ENCODE data around the gene SPOCK2.

SPOCK2 gene

DNA sequence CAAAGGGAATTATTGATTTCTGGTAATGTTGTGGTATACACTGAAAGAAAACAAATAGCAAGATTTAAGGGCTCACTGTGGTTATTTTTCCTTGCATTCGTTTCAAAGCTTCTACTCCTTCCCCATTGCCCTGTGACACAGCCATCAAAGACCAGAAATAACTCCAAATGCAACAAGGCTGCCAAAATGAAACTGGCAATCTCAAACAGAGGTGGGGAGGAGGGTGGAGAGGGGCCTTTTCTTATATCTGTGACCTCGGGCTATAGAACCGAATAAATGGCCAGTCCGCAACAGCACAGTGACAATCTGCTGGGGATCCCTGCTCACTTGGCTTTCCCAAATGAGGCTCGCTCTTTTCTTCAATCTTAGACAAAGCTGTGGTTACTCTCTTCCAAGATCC is 17.4 kb upstream of the SPOCK2 start:
- Histone ChIP-seq H3K4me3 (ENCODE audit: low read depth, low read length) (no peak overlapping the region), H3K27ac (ENCODE audit: extremely low read depth, low read depth, low read length) (no peak overlapping the region), H3K4me1 (ENCODE audit: control insufficient read depth, insufficient read depth, low read length) (peaks cover 13% of the 10 kb centered on the region), H3K9me3 (ENCODE audit: control insufficient read depth, insufficient read depth, low read depth, low read length) (no peaks in the 10 kb centered on the region), H3K36me3 (ENCODE audit: control insufficient read depth in 2 of 2, insufficient read depth in 1 of 2, low read length in 2 of 2) (peaks cover 0 to 16% of the 10 kb centered on the region in 2 experiments; a peak in 2 of 3 replicates)
- TF ChIP-seq ZNF777 (tag by site-specific recombination; IDR thresholded peaks at IDR 0.05; ENCODE audit: borderline replicate concordance) (no peak), SALL2 (tag by site-specific recombination; IDR thresholded peaks at IDR 0.05; ENCODE audit: borderline replicate concordance) (no peak)
- CTCF ChIA-PET, result interaction anchor here (1.1 kb wide), 1 partner anchor 12 kb away, joined by 3 read pairs; no protein-coding TSS in a partner anchor
- POLR2A ChIA-PET, result interaction anchor here (0.5 kb wide), 1 partner anchor 14 kb away, joined by 3 read pairs; no protein-coding TSS in a partner anchor

GRCh38 chr10:72105098-72105475 is 16.7 kb upstream of the SPOCK2 start:
- Histone ChIP-seq H3K4me1 (ENCODE audit: control insufficient read depth, insufficient read depth, low read length) (peaks cover 13% of the 10 kb centered on the region), H3K4me3 (ENCODE audit: low read depth, low read length) (no peak overlapping the region), H3K36me3 (ENCODE audit: control insufficient read depth in 2 of 2, insufficient read depth in 1 of 2, low read length in 2 of 2) (peaks cover 0 to 16% of the 10 kb centered on the region in 2 experiments; a peak in 2 of 3 replicates), H3K27ac (ENCODE audit: extremely low read depth, low read depth, low read length) (no peak overlapping the region), H3K9me3 (ENCODE audit: control insufficient read depth, insufficient read depth, low read depth, low read length) (no peaks in the 10 kb centered on the region)
- TF ChIP-seq ZNF391 (tag by site-specific recombination; IDR thresholded peaks at IDR 0.05; ENCODE audit: borderline replicate concordance, low read depth) (no peak), KLF9 (tag by site-specific recombination; IDR thresholded peaks at IDR 0.05; ENCODE audit: low read depth) (no peak)
- TF ChIP-seq, protein P1, sequence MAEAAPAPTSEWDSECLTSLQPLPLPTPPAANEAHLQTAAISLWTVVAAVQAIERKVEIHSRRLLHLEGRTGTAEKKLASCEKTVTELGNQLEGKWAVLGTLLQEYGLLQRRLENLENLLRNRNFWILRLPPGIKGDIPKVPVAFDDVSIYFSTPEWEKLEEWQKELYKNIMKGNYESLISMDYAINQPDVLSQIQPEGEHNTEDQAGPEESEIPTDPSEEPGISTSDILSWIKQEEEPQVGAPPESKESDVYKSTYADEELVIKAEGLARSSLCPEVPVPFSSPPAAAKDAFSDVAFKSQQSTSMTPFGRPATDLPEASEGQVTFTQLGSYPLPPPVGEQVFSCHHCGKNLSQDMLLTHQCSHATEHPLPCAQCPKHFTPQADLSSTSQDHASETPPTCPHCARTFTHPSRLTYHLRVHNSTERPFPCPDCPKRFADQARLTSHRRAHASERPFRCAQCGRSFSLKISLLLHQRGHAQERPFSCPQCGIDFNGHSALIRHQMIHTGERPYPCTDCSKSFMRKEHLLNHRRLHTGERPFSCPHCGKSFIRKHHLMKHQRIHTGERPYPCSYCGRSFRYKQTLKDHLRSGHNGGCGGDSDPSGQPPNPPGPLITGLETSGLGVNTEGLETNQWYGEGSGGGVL (tag by site-specific recombination; IDR thresholded peaks at IDR 0.05), result no peak
- CTCF ChIA-PET, result no interaction called here
- POLR2A ChIA-PET, result interaction anchor here (0.5 kb wide), 1 partner anchor 15 kb away, joined by 3 read pairs; no protein-coding TSS in a partner anchor

DNA sequence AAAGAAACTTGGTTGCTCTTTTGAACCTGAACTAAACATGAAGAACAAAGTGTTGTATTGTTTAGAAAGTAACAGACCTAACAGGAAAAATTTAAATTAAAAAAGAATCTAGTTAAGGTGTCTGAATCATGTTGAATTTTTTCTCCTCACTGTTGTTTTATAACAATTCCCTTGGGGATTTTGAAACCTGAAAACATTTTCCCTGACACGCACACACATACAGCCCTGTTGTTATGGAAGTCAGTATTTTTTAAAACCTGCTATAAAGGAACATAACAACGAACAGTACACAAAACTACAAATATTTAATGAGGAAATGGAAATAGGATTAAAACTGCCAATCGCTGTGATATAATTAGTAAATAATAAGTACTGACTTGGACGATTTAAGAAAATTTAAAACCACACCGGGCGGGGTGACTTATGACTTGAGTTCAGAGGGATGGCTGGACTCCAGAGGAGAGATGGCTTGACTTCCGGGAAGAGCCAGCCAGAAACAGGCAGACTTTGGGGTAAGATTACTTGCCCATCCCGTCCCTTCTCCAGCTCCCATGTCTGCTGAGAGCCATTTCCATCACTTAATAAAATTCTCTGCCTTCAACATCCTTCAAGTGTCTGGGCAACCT is 16.2 kb upstream of the SPOCK2 start:
- CTCF ChIA-PET, result interaction anchor here (0.7 kb wide), 1 partner anchor 187 kb away, joined by 5 read pairs; no protein-coding TSS in a partner anchor
- TF ChIP-seq ZNF621 (tag by site-specific recombination; IDR thresholded peaks at IDR 0.05) (no peak), PRDM6 (tag by site-specific recombination; IDR thresholded peaks at IDR 0.05) (peak; percentile 20; the same call in 1 of the 2 replicates)
- Histone ChIP-seq H3K27ac (ENCODE audit: extremely low read depth, low read depth, low read length) (no peak overlapping the region), H3K4me1 (ENCODE audit: control insufficient read depth, insufficient read depth, low read length) (peaks cover 13% of the 10 kb centered on the region), H3K4me3 (ENCODE audit: low read depth, low read length) (no peak overlapping the region), H3K9me3 (ENCODE audit: control insufficient read depth, insufficient read depth, low read depth, low read length) (no peaks in the 10 kb centered on the region), H3K36me3 (ENCODE audit: control insufficient read depth in 2 of 2, insufficient read depth in 1 of 2, low read length in 2 of 2) (peaks cover 0 to 16% of the 10 kb centered on the region in 2 experiments; a peak in 2 of 3 replicates)
- POLR2A ChIA-PET, result no interaction called here

DNA sequence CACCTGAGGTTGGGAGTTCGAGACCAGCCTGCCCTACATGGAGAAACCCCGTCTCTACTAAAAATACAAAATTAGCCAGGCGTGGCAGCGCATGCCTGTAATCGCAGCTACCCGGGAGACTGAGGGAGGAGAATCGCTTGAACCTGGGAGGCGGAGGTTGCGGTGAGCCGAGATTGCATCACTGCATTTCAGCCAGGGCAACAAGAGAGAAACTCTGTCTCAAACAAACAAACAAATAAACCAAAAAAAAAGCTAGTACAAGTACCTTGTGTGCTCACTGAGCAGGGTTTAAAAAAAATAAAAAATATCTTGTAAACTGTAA is 11.2 kb upstream of the SPOCK2 start:
- Histone ChIP-seq H3K36me3 (ENCODE audit: control insufficient read depth in 2 of 2, insufficient read depth in 1 of 2, low read length in 2 of 2) (peaks cover 0 to 19% of the 10 kb centered on the region in 2 experiments; a peak in 2 of 3 replicates), H3K4me3 (ENCODE audit: low read depth, low read length) (no peak overlapping the region)

More for the DNA sequence above, 11.2 kb upstream of the SPOCK2 start:
- Histone ChIP-seq H3K27ac (ENCODE audit: extremely low read depth, low read depth, low read length) (peak overlapping the region; percentile 78; the same call in 1 of the 2 replicates), H3K9me3 (ENCODE audit: control insufficient read depth, insufficient read depth, low read depth, low read length) (no peaks in the 10 kb centered on the region), H3K4me1 (ENCODE audit: control insufficient read depth, insufficient read depth, low read length) (peaks cover 31% of the 10 kb centered on the region)
- TF ChIP-seq ZNF140 (tag by site-specific recombination; IDR thresholded peaks at IDR 0.05) (no peak), SP7 (tag by site-specific recombination; IDR thresholded peaks at IDR 0.05) (peak; percentile 9; the same call in 1 of the 2 replicates), ZBTB44 (tag by site-specific recombination; IDR thresholded peaks at IDR 0.05) (0 out of 2 replicates have a peak, but pooled peaks have one; percentile 32), KLF8 (tag by site-specific recombination; IDR thresholded peaks at IDR 0.05) (no peak), ZNF48 (tag by site-specific recombination; IDR thresholded peaks at IDR 0.05) (no peak), ZNF2 (tag by site-specific recombination; IDR thresholded peaks at IDR 0.05) (peak; percentile 29; the same call in 1 of the 2 replicates), ZNF600 (tag by site-specific recombination; IDR thresholded peaks at IDR 0.05) (0 out of 2 replicates have a peak, but pooled peaks have one; percentile 4), ZBTB8A (tag by site-specific recombination; IDR thresholded peaks at IDR 0.05) (0 out of 2 replicates have a peak, but pooled peaks have one; percentile 12), ZNF548 (tag by site-specific recombination; IDR thresholded peaks at IDR 0.05) (no peak)
- ChIA-PET CTCF (interaction anchor here (0.5 to 1.6 kb wide), 2 partner anchors 9 to 134 kb away, joined by 3 to 5 read pairs; no protein-coding TSS in a partner anchor), POLR2A (interaction anchor here (0.6 kb wide), 1 partner anchor 162 kb away, joined by 9 read pairs; no protein-coding TSS in a partner anchor)
